Hematopoietic multipotent progenitor cell treated with erythropoietin and hydrocortisone succinate and interleukin-3 and kit ligand, for 15 days (in vitro differentiated cells): ENCODE data around the gene SORT1.

Experiments used
- DNase-seq: peaks from one replicate; pipeline ENCODE4 v3.0.0-alpha.2; 2015; ENCODE audit warnings: low spot score

Gene SORT1

GRCh38 chr1:109259674-109260557 is 137.8 kb downstream of the SORT1 start:
- no peak for DNase-seq
